IPS-20b (cell line): ENCODE results near the gene MB21D2.

ENCODE experiments used
- H3K27ac ChIP-seq: one replicate; pipeline ENCODE4 v1.5.1; 2013; ENCODE audit warnings: low read length
- H3K27me3 ChIP-seq: 2 replicates; pipeline ENCODE4 v1.6.1; 2013; ENCODE audit warnings: mild to moderate bottlenecking, low read length, inconsistent platforms; ENCODE audit not compliant: insufficient read depth
- H3K36me3 ChIP-seq: 2 replicates; pipeline ENCODE4 v1.6.1; 2013; ENCODE audit warnings: low read depth, mild to moderate bottlenecking, inconsistent platforms, low read length, moderate library complexity; ENCODE audit not compliant: insufficient read depth
- H3K4me1 ChIP-seq: 2 replicates; pipeline ENCODE4 v1.6.1; 2013; ENCODE audit warnings: mild to moderate bottlenecking, control low read depth, inconsistent platforms, low read length, moderate library complexity; ENCODE audit not compliant: insufficient read depth
- H3K4me3 ChIP-seq: 2 replicates; pipeline ENCODE4 v1.5.1; 2013; ENCODE audit warnings: mild to moderate bottlenecking, low read length, inconsistent platforms
- H3K9ac ChIP-seq: 2 replicates; pipeline ENCODE4 v1.6.1; 2013; ENCODE audit warnings: low read depth, mild to moderate bottlenecking, inconsistent platforms, low read length, moderate library complexity
- H3K9me3 ChIP-seq: 2 replicates; pipeline ENCODE4 v1.6.1; 2013; ENCODE audit warnings: mild to moderate bottlenecking, low read depth, low read length, inconsistent platforms; ENCODE audit not compliant: insufficient read depth

Gene MB21D2

GRCh38 chr3:192835818-192836815 is 81.5 kb downstream of the MB21D2 start:
- Histone ChIP-seq H3K36me3 (no peaks in the 10 kb centered on the region), H3K27ac (no peak overlapping the region), H3K9ac (no peak overlapping the region), H3K4me3 (no peak overlapping the region), H3K9me3 (no peaks in the 10 kb centered on the region), H3K27me3 (no peaks in the 10 kb centered on the region), H3K4me1 (peaks cover 6% of the 10 kb centered on the region; the same call in 1 of the 2 replicates)

- Histone ChIP-seq H3K4me1 (no peaks in the 10 kb centered on the region; the same call in 1 of the 2 replicates), H3K9ac (no peak overlapping the region), H3K4me3 (no peak overlapping the region), H3K36me3 (no peaks in the 10 kb centered on the region), H3K27me3 (no peaks in the 10 kb centered on the region), H3K9me3 (no peaks in the 10 kb centered on the region), H3K27ac (no peak overlapping the region)
These were observed 83.2 kb downstream of the MB21D2 start for GRCh38 chr3:192834428-192834827.

- Histone ChIP-seq H3K9me3 (no peaks in the 10 kb centered on the region), H3K4me3 (no peak overlapping the region), H3K27me3 (no peaks in the 10 kb centered on the region), H3K9ac (no peak overlapping the region), H3K36me3 (no peaks in the 10 kb centered on the region), H3K4me1 (no peaks in the 10 kb centered on the region; the same call in 1 of the 2 replicates), H3K27ac (no peak overlapping the region)
These were observed 84.3 kb downstream of the MB21D2 start for GRCh38 chr3:192833177-192833890.

- Histone ChIP-seq H3K4me1 (no peaks in the 10 kb centered on the region; the same call in 1 of the 2 replicates), H3K27ac (no peak overlapping the region), H3K27me3 (no peaks in the 10 kb centered on the region), H3K36me3 (no peaks in the 10 kb centered on the region), H3K9me3 (no peaks in the 10 kb centered on the region), H3K9ac (no peak overlapping the region), H3K4me3 (no peak overlapping the region)
These were observed 85.8 kb downstream of the MB21D2 start for GRCh38 chr3:192831801-192832347.

GRCh38 chr3:192831111-192831644 is 86.5 kb downstream of the MB21D2 start:
- H3K36me3 ChIP-seq: no peaks in the 10 kb centered on the region
- no peak overlapping the region for H3K9ac ChIP-seq
- no peaks in the 10 kb centered on the region for H3K27me3 ChIP-seq
- no peak overlapping the region for H3K4me3 ChIP-seq
- no peaks in the 10 kb centered on the region; the same call in 1 of the 2 replicates for H3K4me1 ChIP-seq
- H3K9me3 ChIP-seq: no peaks in the 10 kb centered on the region
- H3K27ac ChIP-seq: no peak overlapping the region

- no peaks in the 10 kb centered on the region for H3K9me3 ChIP-seq
- no peak overlapping the region for H3K9ac ChIP-seq
- no peaks in the 10 kb centered on the region for H3K27me3 ChIP-seq
- no peaks in the 10 kb centered on the region; the same call in 1 of the 2 replicates for H3K4me1 ChIP-seq
- H3K4me3 ChIP-seq: no peak overlapping the region
- no peak overlapping the region for H3K27ac ChIP-seq
- no peaks in the 10 kb centered on the region for H3K36me3 ChIP-seq
These were observed 87.2 kb downstream of the MB21D2 start for GRCh38 chr3:192830291-192831110.

- H3K4me3 ChIP-seq: no peak overlapping the region
- H3K9me3 ChIP-seq: no peaks in the 10 kb centered on the region
- H3K36me3 ChIP-seq: no peaks in the 10 kb centered on the region
- no peak overlapping the region for H3K27ac ChIP-seq
- no peaks in the 10 kb centered on the region; the same call in 1 of the 2 replicates for H3K4me1 ChIP-seq
- no peak overlapping the region for H3K9ac ChIP-seq
- no peaks in the 10 kb centered on the region for H3K27me3 ChIP-seq
These were observed 89.6 kb downstream of the MB21D2 start for GRCh38 chr3:192827863-192828594.

- H3K9ac ChIP-seq: no peak overlapping the region
- H3K36me3 ChIP-seq: no peaks in the 10 kb centered on the region
- no peak overlapping the region for H3K4me3 ChIP-seq
- no peaks in the 10 kb centered on the region for H3K4me1 ChIP-seq
- H3K27ac ChIP-seq: no peak overlapping the region
- H3K9me3 ChIP-seq: no peaks in the 10 kb centered on the region
- H3K27me3 ChIP-seq: no peaks in the 10 kb centered on the region
These were observed 90.4 kb downstream of the MB21D2 start for GRCh38 chr3:192827208-192827607.

GRCh38 chr3:192826214-192827006 is 91.2 kb downstream of the MB21D2 start:
- no peaks in the 10 kb centered on the region for H3K4me1 ChIP-seq
- no peaks in the 10 kb centered on the region for H3K27me3 ChIP-seq
- no peak overlapping the region for H3K27ac ChIP-seq
- H3K4me3 ChIP-seq: no peak overlapping the region
- H3K9ac ChIP-seq: no peak overlapping the region
- no peaks in the 10 kb centered on the region for H3K9me3 ChIP-seq
- no peaks in the 10 kb centered on the region for H3K36me3 ChIP-seq

- Histone ChIP-seq H3K9ac (no peak overlapping the region), H3K27ac (no peak overlapping the region), H3K36me3 (no peaks in the 10 kb centered on the region), H3K9me3 (no peaks in the 10 kb centered on the region), H3K27me3 (no peaks in the 10 kb centered on the region), H3K4me1 (no peaks in the 10 kb centered on the region), H3K4me3 (no peak overlapping the region)
These were observed 91.9 kb downstream of the MB21D2 start for GRCh38 chr3:192825657-192826200.
